Measurements from ENCODE around the gene CACNB4. TPM values are rescaled to one million over a fixed set of nuclear protein-coding genes. Genes with fewer than 3 reads are reported as not detected.

CACNB4 gene
- total RNA-seq, 1 donor from 2014 or later: 3.4 TPM

DNA sequence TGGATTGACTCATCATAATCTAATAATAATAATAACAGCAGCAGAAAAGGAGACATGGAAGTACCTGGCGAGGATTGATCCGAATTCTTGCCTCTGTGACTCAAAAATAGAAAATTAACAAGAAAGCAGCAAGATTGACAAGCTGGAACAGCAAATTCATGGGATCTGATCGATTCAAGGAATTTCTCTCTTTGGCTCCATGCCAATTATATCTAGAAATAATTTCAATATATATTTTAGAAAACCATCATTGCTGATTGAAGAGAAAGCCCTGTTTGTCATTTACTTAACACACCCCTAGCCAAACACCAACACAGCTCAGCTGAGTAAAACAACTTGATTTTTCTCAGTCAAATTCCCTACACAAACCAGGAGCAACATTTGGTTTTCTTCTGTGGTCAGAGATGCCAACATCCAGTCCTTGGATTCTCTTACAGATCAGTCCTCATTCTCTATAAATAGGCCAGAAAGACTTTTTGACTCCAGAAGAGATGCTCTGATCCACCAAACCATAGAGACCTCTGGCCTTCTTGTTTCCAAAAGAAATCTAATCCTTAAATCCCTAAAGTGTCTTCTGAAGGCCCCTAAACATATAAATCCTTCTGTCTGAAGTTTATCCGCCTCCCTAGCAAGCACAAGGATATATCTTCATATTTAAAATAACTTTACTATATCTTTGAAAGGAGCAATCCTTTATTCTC lies 129.9 kb downstream of the CACNB4 start:
- Mint-ChIP-seq H3K36me3 (ENCODE audit: unreplicated experiment) (no peaks in the 10 kb centered on the region), H3K27ac (ENCODE audit: unreplicated experiment) (no peak overlapping the region), H3K4me3 (ENCODE audit: unreplicated experiment) (no peak overlapping the region), H3K4me1 (ENCODE audit: unreplicated experiment) (peaks cover 3% of the 10 kb centered on the region), H3K27me3 (ENCODE audit: unreplicated experiment) (peaks cover 19% of the 10 kb centered on the region), H3K9me3 (ENCODE audit: unreplicated experiment) (no peaks in the 10 kb centered on the region)
- TF ChIP-seq, protein P1, sequence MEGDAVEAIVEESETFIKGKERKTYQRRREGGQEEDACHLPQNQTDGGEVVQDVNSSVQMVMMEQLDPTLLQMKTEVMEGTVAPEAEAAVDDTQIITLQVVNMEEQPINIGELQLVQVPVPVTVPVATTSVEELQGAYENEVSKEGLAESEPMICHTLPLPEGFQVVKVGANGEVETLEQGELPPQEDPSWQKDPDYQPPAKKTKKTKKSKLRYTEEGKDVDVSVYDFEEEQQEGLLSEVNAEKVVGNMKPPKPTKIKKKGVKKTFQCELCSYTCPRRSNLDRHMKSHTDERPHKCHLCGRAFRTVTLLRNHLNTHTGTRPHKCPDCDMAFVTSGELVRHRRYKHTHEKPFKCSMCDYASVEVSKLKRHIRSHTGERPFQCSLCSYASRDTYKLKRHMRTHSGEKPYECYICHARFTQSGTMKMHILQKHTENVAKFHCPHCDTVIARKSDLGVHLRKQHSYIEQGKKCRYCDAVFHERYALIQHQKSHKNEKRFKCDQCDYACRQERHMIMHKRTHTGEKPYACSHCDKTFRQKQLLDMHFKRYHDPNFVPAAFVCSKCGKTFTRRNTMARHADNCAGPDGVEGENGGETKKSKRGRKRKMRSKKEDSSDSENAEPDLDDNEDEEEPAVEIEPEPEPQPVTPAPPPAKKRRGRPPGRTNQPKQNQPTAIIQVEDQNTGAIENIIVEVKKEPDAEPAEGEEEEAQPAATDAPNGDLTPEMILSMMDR (IDR thresholded peaks at IDR 0.05): no peak
- DNase-seq (ENCODE audit: extremely low spot score, unreplicated experiment): no peak

DNA sequence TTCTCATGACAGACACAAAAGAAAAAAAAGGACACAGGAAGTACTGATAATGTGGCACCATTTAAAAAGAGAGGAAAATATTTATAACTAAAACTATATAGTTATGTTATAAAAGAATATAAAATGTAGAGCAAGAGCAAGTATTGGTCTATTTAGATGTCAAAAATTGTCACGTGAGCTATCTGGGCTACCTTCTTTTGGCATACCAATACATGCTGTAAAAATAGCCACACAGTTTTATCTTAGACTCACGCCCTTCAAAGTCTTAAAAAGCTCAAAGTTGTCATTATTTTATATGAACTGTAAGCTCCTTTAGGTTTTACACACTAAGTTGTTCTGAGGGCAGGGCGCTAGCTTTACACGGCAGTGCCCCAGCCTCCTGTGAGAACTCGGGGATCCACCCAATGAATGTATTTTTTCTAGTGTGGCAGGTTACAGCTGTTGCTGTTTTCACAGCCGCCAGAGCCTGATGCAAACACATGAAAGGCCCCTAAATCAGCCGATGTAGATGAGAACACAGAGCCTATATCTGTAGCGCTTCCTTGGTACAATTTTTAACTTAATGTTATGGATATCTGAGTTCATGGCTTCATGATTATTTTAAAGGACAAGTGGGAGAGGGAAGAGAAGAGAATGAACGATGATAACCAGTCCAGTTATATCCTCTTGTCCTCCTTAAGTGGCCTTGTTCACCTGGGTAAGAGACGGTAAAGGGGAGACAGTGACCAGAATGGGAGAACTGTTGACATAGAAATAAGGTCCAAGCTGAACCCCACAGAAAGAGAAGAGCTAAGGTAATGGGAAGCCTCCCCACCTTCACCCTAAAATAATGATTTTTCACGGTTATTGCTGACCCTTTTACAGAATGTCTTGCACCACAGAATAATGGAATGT lies 130.8 kb downstream of the CACNB4 start:
- DNase-seq (ENCODE audit: extremely low spot score, unreplicated experiment): no peak
- H3K4me3 Mint-ChIP-seq (ENCODE audit: unreplicated experiment): no peak overlapping the region
- H3K4me1 Mint-ChIP-seq (ENCODE audit: unreplicated experiment): no peaks in the 10 kb centered on the region

DNA sequence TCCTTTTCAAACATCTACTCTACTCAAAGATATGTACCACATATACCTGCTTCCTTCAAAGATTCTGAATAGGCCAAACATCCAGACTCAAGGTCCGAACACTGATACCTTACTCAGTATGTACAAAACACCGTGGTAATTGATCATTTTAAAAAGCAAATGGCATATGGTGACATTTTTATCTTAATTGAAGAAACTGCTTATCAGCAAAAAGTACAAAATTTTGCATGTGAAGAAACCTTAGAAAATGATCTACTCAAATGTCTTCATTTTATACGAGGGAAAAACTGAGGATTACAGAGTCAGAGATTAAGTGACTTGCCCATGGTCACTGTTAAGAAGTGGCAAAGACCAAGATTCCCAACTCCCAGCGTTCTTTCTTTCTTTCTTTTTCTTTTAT lies 133.0 kb downstream of the CACNB4 start:
- Mint-ChIP-seq H3K27ac (ENCODE audit: unreplicated experiment) (no peak overlapping the region), H3K4me1 (ENCODE audit: unreplicated experiment) (no peaks in the 10 kb centered on the region), H3K36me3 (ENCODE audit: unreplicated experiment) (no peaks in the 10 kb centered on the region), H3K27me3 (ENCODE audit: unreplicated experiment) (peaks cover 11% of the 10 kb centered on the region), H3K9me3 (ENCODE audit: unreplicated experiment) (no peaks in the 10 kb centered on the region), H3K4me3 (ENCODE audit: unreplicated experiment) (no peak overlapping the region)
- no peak for DNase-seq (ENCODE audit: extremely low spot score, unreplicated experiment)
- TF ChIP-seq, protein P1 (IDR thresholded peaks at IDR 0.05): no peak

More for the DNA sequence above, 130.8 kb downstream of the CACNB4 start:
- no peak overlapping the region for H3K27ac Mint-ChIP-seq (ENCODE audit: unreplicated experiment)
- TF ChIP-seq, protein P1 (IDR thresholded peaks at IDR 0.05): no peak
- no peaks in the 10 kb centered on the region for H3K9me3 Mint-ChIP-seq (ENCODE audit: unreplicated experiment)
- H3K36me3 Mint-ChIP-seq (ENCODE audit: unreplicated experiment): no peaks in the 10 kb centered on the region
- H3K27me3 Mint-ChIP-seq (ENCODE audit: unreplicated experiment): peaks cover 17% of the 10 kb centered on the region

DNA sequence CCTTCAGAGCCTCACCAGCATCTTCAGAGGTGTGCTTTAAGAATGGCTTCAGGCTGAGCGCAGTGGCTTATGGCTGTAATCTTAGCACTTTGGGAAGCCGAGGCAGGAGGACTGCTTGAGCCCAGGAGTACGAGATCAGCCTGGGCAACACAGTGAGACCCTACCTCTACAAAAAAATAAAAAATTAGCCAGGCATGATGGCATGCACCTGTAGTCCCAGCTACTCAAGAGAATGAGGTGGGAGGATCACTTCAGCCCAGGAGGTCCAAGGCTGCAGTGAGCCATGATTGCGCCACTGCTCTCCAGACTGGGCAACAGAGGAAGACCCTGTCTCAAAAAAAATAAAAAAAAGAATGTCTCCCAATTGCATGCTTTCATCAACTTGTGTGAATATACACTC lies 137.3 kb downstream of the CACNB4 start:
- DNase-seq (ENCODE audit: extremely low spot score, unreplicated experiment): no peak
- H3K27ac Mint-ChIP-seq (ENCODE audit: unreplicated experiment): no peak overlapping the region
- H3K36me3 Mint-ChIP-seq (ENCODE audit: unreplicated experiment): no peaks in the 10 kb centered on the region
- peaks cover 7% of the 10 kb centered on the region for H3K27me3 Mint-ChIP-seq (ENCODE audit: unreplicated experiment)
- no peak overlapping the region for H3K4me3 Mint-ChIP-seq (ENCODE audit: unreplicated experiment)
- H3K4me1 Mint-ChIP-seq (ENCODE audit: unreplicated experiment): no peaks in the 10 kb centered on the region
- TF ChIP-seq, protein P1 (IDR thresholded peaks at IDR 0.05): no peak
- no peaks in the 10 kb centered on the region for H3K9me3 Mint-ChIP-seq (ENCODE audit: unreplicated experiment)

DNA sequence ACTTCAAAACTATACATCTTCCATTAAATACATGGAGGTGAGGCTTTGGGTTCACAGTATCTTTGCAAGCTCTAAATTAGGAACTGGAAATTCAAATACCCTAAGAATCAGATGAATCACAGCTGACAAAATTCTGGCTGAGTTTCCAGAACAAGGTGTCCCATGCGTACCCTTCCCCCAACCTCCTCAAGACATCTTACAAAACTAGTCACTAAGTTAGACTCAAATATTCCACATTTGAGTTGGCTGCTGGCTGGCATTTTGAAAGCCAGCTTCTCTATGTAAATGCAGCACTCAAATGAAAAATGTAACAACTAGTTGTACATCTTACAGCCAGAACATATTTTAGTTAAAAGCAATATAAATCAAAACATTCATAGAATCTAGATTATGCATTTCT lies 139.6 kb downstream of the CACNB4 start:
- TF ChIP-seq, protein P1 (IDR thresholded peaks at IDR 0.05): no peak
- Mint-ChIP-seq H3K36me3 (ENCODE audit: unreplicated experiment) (no peaks in the 10 kb centered on the region), H3K27me3 (ENCODE audit: unreplicated experiment) (peaks cover 16% of the 10 kb centered on the region), H3K4me1 (ENCODE audit: unreplicated experiment) (no peaks in the 10 kb centered on the region), H3K4me3 (ENCODE audit: unreplicated experiment) (no peak overlapping the region), H3K27ac (ENCODE audit: unreplicated experiment) (no peak overlapping the region), H3K9me3 (ENCODE audit: unreplicated experiment) (no peaks in the 10 kb centered on the region)
- DNase-seq (ENCODE audit: extremely low spot score, unreplicated experiment): no peak

All from osteocyte (in vitro differentiated cells).